ENCODE results near the gene TRRAP. TPM values are rescaled to one million over a fixed set of nuclear protein-coding genes. Genes with fewer than 3 reads are reported as not detected.

Gene TRRAP
- total RNA-seq, 4 donors from 2014 or later = 19.7 to 62.3 (median 31.1) TPM

- no peaks in the 10 kb centered on the region for H3K9me3 ChIP-seq
- H3K4me3 ChIP-seq = no peak overlapping the region
- H3K27ac ChIP-seq = no peak overlapping the region
- no peaks in the 10 kb centered on the region for H3K4me1 ChIP-seq
- H3K27me3 ChIP-seq = no peaks in the 10 kb centered on the region
- intact Hi-C loops (cut with DNase I; ENCODE audit: low total_unique reads) = loop anchor here (10.0 kb wide), 1 partner anchor 414 kb away; no protein-coding TSS in a partner anchor
- TF ChIP-seq POLR2A (IDR thresholded peaks at IDR 0.05) = no peak
- H3K36me3 ChIP-seq = no peaks in the 10 kb centered on the region
- DNase-seq = no peak
These were observed 29.4 kb upstream of the TRRAP start for GRCh38 chr7:98848918-98849317.

GRCh38 chr7:98852826-98853225, 25.5 kb upstream of the TRRAP start:
- no peaks in the 10 kb centered on the region for H3K4me1 ChIP-seq
- H3K27ac ChIP-seq = no peak overlapping the region
- no peaks in the 10 kb centered on the region for H3K9me3 ChIP-seq
- intact Hi-C loops (cut with DNase I; ENCODE audit: low total_unique reads) = no loop called here
- DNase-seq = no peak
- no peaks in the 10 kb centered on the region for H3K36me3 ChIP-seq
- TF ChIP-seq CTCF (IDR thresholded peaks at IDR 0.05) = no peak
- TF ChIP-seq POLR2A (IDR thresholded peaks at IDR 0.05) = no peak
- no peaks in the 10 kb centered on the region for H3K27me3 ChIP-seq
- no peak overlapping the region for H3K4me3 ChIP-seq

GRCh38 chr7:98855610-98856422, 22.5 kb upstream of the TRRAP start:
- H3K4me3 ChIP-seq = no peak overlapping the region

GRCh38 chr7:98860071-98860470, 18.3 kb upstream of the TRRAP start:
- DNase-seq = no peak
- Histone ChIP-seq H3K27me3 (no peaks in the 10 kb centered on the region), H3K36me3 (no peaks in the 10 kb centered on the region), H3K9me3 (no peaks in the 10 kb centered on the region), H3K4me3 (no peak overlapping the region), H3K27ac (no peak overlapping the region), H3K4me1 (no peaks in the 10 kb centered on the region)
- intact Hi-C loops (cut with DNase I; ENCODE audit: low total_unique reads) = no loop called here
- no peak for TF ChIP-seq CTCF (IDR thresholded peaks at IDR 0.05)
- no peak for TF ChIP-seq POLR2A (IDR thresholded peaks at IDR 0.05)

More at GRCh38 chr7:98855610-98856422, 22.5 kb upstream of the TRRAP start:
- DNase-seq = no peak
- intact Hi-C loops (cut with DNase I; ENCODE audit: low total_unique reads) = no loop called here
- no peak for TF ChIP-seq CTCF (IDR thresholded peaks at IDR 0.05)
- TF ChIP-seq POLR2A (IDR thresholded peaks at IDR 0.05) = no peak
- Histone ChIP-seq H3K9me3 (no peaks in the 10 kb centered on the region), H3K27me3 (no peaks in the 10 kb centered on the region), H3K36me3 (no peaks in the 10 kb centered on the region), H3K27ac (no peak overlapping the region), H3K4me1 (no peaks in the 10 kb centered on the region)

- DNase-seq = no peak
- H3K27me3 ChIP-seq = no peaks in the 10 kb centered on the region
- no peak overlapping the region for H3K4me3 ChIP-seq
- H3K27ac ChIP-seq = no peak overlapping the region
- no peaks in the 10 kb centered on the region for H3K4me1 ChIP-seq
- intact Hi-C loops (cut with DNase I; ENCODE audit: low total_unique reads) = no loop called here
- H3K9me3 ChIP-seq = no peaks in the 10 kb centered on the region
- no peaks in the 10 kb centered on the region for H3K36me3 ChIP-seq
- TF ChIP-seq POLR2A (IDR thresholded peaks at IDR 0.05) = no peak
- TF ChIP-seq CTCF (IDR thresholded peaks at IDR 0.05) = no peak
These were observed 16.1 kb upstream of the TRRAP start for GRCh38 chr7:98862203-98862602.
